K562 (cell line): ENCODE results near the gene PNPO. TPM values are rescaled to one million over a fixed set of nuclear protein-coding genes. Genes with fewer than 3 reads are reported as not detected.
A peak's percentile ranks its signal among the peaks of the same experiment; 100 is the strongest.

Experiments
- CEBPB ChIP-seq: fragments of 450-650 bp; IDR thresholded peaks from 2 replicates; pipeline ENCODE4 v1.6.1; 2016; ENCODE audit warnings: missing genetic modification characterization, missing compliant biosample characterization
- ETV5 ChIP-seq: sonication (generic); formaldehyde crosslinking; IDR thresholded peaks from 2 replicates; pipeline ENCODE4 v1.4.0; 2020; ENCODE audit warnings: low read depth, mild to moderate bottlenecking, missing genetic modification reagents
- FOXA1 ChIP-seq: fragments of 450-650 bp; IDR thresholded peaks from 2 replicates; pipeline ENCODE4 v1.6.1; 2016; ENCODE audit warnings: mild to moderate bottlenecking, borderline replicate concordance
- GATAD2B ChIP-seq: fragments of 450-650 bp; IDR thresholded peaks from 2 replicates; pipeline ENCODE4 v1.6.1; 2017; ENCODE audit warnings: mild to moderate bottlenecking, borderline replicate concordance
- KAT8 ChIP-seq: fragments of 450-650 bp; IDR thresholded peaks from 2 replicates; pipeline ENCODE4 v1.6.1; 2016; ENCODE audit warnings: low read depth, mild to moderate bottlenecking
- LCOR ChIP-seq: sonication (generic); formaldehyde crosslinking; IDR thresholded peaks from 2 replicates; pipeline ENCODE4 v1.8.0; 2022; ENCODE audit warnings: mild to moderate bottlenecking, missing genetic modification reagents
- MCM3 ChIP-seq: fragments of 450-650 bp; IDR thresholded peaks from 2 replicates; pipeline ENCODE4 v1.6.1; 2016
- MCM7 ChIP-seq, 2 experiments: fragments of 450-650 bp; IDR thresholded peaks; 2 replicates each; pipeline ENCODE4 v1.6.1; 2016 to 2018
- MEIS2 ChIP-seq: fragments of 450-650 bp; IDR thresholded peaks from 2 replicates; pipeline ENCODE4 v1.6.1; 2014; ENCODE audit warnings: mild to moderate bottlenecking; ENCODE audit not compliant: partially characterized antibody
- MTA1 ChIP-seq: fragments of 450-650 bp; IDR thresholded peaks from 2 replicates; pipeline ENCODE4 v1.6.1; 2017; ENCODE audit warnings: borderline replicate concordance
- MYBL2 ChIP-seq, 2 experiments: fragments of 450-650 bp in 1 of 2; sonication (generic) in 1 of 2; formaldehyde crosslinking in 1 of 2; IDR thresholded peaks; 2 replicates each; pipeline versions ENCODE4 v1.6.1 to v1.8.1; 2017 to 2022; ENCODE audit warnings: borderline replicate concordance in 1 of 2, inconsistent platforms in 1 of 2, low read depth in 1 of 2, mild to moderate bottlenecking in 1 of 2, missing genetic modification reagents in 1 of 2, moderate library complexity in 1 of 2
- PHTF2 ChIP-seq: fragments of 250-450 bp; sonication (Bioruptor Pico); IDR thresholded peaks from 2 replicates; pipeline ENCODE4 v1.5.0; 2021; ENCODE audit warnings: mild to moderate bottlenecking
- RHOXF2B ChIP-seq: fragments of 250-450 bp; sonication (Bioruptor Pico); conservative IDR thresholded peaks from 2 replicates; pipeline ENCODE4 v1.5.1; 2021
- TGIF2 ChIP-seq: sonication (generic); formaldehyde crosslinking; IDR thresholded peaks from 2 replicates; pipeline ENCODE4 v1.8.1; 2022; ENCODE audit warnings: mild to moderate bottlenecking, missing genetic modification reagents, moderate library complexity
- WHSC1 ChIP-seq: IDR thresholded peaks from one replicate; pipeline ENCODE4 v1.6.1; 2012; ENCODE audit warnings: low read length, control low read depth, inconsistent platforms
- ZBTB7A ChIP-seq: IDR thresholded peaks from 2 replicates; pipeline ENCODE4 v1.6.1; 2011; ENCODE audit warnings: low read depth, mild to moderate bottlenecking, low read length, moderate library complexity, borderline replicate concordance; ENCODE audit not compliant: control insufficient read depth
- polyA plus RNA-seq, 8 experiments: library from polyadenylated mRNA; depleted of rRNA in 4 of 8; stranded (reverse) in 5 of 8; unstranded in 3 of 8; fragments of >200 nt; fragmentation: Nextera tagmentation in 2 of 8; fragmentation: Illumina TruSeq in 1 of 8; extraction: Ambion mirVana in 2 of 8; extraction: Trizol in 1 of 8; gene quantifications; 2 replicates each; pipeline versions ENCODE4 v1.2.1 to v1.2.3, GENCODE V29; 2011 to 2014; ENCODE audit warnings: inconsistent platforms in 1 of 8, missing spikeins in 1 of 8
- total RNA-seq, 7 experiments: library from RNA; depleted of rRNA in 6 of 7; stranded (reverse); fragments of >200 nt in 6 of 7; fragmentation: Illumina TruSeq in 2 of 7; extraction: Trizol in 2 of 7; gene quantifications; 2 replicates each; pipeline versions ENCODE4 v1.2.1 to v1.2.3, GENCODE V29; 2011 to 2021; ENCODE audit warnings: low replicate concordance in 1 of 7
- TF ChIP-seq, protein P1 (sequence below): fragments of 450-650 bp; IDR thresholded peaks from 2 replicates; pipeline ENCODE4 v1.6.1; 2016; ENCODE audit warnings: mild to moderate bottlenecking, moderate library complexity
- TF ChIP-seq, protein P2 (sequence below), 2 experiments: fragments of 450-650 bp in 1 of 2; sonication (generic) in 1 of 2; formaldehyde crosslinking; conservative IDR thresholded peaks; 2 replicates each; pipeline versions ENCODE4 v1.4.0 to v1.8.1; 2020 to 2022; ENCODE audit warnings: mild to moderate bottlenecking in 1 of 2, missing genetic modification reagents in 1 of 2

PNPO gene
- total and polyA plus RNA-seq, 9 of the 15 experiments (the other 6 are each of a cell fraction or from before 2014, with no cell fraction given) = 16.6 to 39.0 (median 27.4) TPM

- TF ChIP-seq, protein P1, sequence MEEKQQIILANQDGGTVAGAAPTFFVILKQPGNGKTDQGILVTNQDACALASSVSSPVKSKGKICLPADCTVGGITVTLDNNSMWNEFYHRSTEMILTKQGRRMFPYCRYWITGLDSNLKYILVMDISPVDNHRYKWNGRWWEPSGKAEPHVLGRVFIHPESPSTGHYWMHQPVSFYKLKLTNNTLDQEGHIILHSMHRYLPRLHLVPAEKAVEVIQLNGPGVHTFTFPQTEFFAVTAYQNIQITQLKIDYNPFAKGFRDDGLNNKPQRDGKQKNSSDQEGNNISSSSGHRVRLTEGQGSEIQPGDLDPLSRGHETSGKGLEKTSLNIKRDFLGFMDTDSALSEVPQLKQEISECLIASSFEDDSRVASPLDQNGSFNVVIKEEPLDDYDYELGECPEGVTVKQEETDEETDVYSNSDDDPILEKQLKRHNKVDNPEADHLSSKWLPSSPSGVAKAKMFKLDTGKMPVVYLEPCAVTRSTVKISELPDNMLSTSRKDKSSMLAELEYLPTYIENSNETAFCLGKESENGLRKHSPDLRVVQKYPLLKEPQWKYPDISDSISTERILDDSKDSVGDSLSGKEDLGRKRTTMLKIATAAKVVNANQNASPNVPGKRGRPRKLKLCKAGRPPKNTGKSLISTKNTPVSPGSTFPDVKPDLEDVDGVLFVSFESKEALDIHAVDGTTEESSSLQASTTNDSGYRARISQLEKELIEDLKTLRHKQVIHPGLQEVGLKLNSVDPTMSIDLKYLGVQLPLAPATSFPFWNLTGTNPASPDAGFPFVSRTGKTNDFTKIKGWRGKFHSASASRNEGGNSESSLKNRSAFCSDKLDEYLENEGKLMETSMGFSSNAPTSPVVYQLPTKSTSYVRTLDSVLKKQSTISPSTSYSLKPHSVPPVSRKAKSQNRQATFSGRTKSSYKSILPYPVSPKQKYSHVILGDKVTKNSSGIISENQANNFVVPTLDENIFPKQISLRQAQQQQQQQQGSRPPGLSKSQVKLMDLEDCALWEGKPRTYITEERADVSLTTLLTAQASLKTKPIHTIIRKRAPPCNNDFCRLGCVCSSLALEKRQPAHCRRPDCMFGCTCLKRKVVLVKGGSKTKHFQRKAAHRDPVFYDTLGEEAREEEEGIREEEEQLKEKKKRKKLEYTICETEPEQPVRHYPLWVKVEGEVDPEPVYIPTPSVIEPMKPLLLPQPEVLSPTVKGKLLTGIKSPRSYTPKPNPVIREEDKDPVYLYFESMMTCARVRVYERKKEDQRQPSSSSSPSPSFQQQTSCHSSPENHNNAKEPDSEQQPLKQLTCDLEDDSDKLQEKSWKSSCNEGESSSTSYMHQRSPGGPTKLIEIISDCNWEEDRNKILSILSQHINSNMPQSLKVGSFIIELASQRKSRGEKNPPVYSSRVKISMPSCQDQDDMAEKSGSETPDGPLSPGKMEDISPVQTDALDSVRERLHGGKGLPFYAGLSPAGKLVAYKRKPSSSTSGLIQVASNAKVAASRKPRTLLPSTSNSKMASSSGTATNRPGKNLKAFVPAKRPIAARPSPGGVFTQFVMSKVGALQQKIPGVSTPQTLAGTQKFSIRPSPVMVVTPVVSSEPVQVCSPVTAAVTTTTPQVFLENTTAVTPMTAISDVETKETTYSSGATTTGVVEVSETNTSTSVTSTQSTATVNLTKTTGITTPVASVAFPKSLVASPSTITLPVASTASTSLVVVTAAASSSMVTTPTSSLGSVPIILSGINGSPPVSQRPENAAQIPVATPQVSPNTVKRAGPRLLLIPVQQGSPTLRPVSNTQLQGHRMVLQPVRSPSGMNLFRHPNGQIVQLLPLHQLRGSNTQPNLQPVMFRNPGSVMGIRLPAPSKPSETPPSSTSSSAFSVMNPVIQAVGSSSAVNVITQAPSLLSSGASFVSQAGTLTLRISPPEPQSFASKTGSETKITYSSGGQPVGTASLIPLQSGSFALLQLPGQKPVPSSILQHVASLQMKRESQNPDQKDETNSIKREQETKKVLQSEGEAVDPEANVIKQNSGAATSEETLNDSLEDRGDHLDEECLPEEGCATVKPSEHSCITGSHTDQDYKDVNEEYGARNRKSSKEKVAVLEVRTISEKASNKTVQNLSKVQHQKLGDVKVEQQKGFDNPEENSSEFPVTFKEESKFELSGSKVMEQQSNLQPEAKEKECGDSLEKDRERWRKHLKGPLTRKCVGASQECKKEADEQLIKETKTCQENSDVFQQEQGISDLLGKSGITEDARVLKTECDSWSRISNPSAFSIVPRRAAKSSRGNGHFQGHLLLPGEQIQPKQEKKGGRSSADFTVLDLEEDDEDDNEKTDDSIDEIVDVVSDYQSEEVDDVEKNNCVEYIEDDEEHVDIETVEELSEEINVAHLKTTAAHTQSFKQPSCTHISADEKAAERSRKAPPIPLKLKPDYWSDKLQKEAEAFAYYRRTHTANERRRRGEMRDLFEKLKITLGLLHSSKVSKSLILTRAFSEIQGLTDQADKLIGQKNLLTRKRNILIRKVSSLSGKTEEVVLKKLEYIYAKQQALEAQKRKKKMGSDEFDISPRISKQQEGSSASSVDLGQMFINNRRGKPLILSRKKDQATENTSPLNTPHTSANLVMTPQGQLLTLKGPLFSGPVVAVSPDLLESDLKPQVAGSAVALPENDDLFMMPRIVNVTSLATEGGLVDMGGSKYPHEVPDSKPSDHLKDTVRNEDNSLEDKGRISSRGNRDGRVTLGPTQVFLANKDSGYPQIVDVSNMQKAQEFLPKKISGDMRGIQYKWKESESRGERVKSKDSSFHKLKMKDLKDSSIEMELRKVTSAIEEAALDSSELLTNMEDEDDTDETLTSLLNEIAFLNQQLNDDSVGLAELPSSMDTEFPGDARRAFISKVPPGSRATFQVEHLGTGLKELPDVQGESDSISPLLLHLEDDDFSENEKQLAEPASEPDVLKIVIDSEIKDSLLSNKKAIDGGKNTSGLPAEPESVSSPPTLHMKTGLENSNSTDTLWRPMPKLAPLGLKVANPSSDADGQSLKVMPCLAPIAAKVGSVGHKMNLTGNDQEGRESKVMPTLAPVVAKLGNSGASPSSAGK = no peak; the same call in 1 of the 2 replicates
- TF ChIP-seq MTA1 = no peak
- TF ChIP-seq, protein P2, sequence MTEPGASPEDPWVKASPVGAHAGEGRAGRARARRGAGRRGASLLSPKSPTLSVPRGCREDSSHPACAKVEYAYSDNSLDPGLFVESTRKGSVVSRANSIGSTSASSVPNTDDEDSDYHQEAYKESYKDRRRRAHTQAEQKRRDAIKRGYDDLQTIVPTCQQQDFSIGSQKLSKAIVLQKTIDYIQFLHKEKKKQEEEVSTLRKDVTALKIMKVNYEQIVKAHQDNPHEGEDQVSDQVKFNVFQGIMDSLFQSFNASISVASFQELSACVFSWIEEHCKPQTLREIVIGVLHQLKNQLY (CRISPR knock-in tag; conservative IDR thresholded peaks at IDR 0.05) = no peak
- TF ChIP-seq ZBTB7A = no peak
- no peak for TF ChIP-seq TGIF2 (CRISPR knock-in tag)
- TF ChIP-seq WHSC1 = no peak
- no peak for TF ChIP-seq GATAD2B
- TF ChIP-seq KAT8 = no peak
- TF ChIP-seq MEIS2 = peak; percentile 83
- TF ChIP-seq LCOR (CRISPR knock-in tag) = no peak
- TF ChIP-seq MCM7 (IDR thresholded peaks at IDR 0.05) = no peak
- no peak for TF ChIP-seq CEBPB
- no peak for TF ChIP-seq MCM3
- no peak for TF ChIP-seq FOXA1
- TF ChIP-seq PHTF2 = no peak
- no peak for TF ChIP-seq RHOXF2B
- TF ChIP-seq ETV5 (CRISPR knock-in tag) = no peak
- peak; percentile 90 for TF ChIP-seq MYBL2 (IDR thresholded peaks at IDR 0.05; ENCODE audit: low read depth)
- TF ChIP-seq MYBL2 (CRISPR knock-in tag; IDR thresholded peaks at IDR 0.05; ENCODE audit: borderline replicate concordance) = no peak
These were observed 5.6 kb downstream of the PNPO start (continued) for GRCh38 chr17:47946929-47947397.
